ENCODE data around the gene IRF2BP2. TPM values are rescaled to one million over a fixed set of nuclear protein-coding genes. Genes with fewer than 3 reads are reported as not detected.

The IRF2BP2 gene
- total RNA-seq, 1 donor from 2014 or later = 116 TPM

DNA sequence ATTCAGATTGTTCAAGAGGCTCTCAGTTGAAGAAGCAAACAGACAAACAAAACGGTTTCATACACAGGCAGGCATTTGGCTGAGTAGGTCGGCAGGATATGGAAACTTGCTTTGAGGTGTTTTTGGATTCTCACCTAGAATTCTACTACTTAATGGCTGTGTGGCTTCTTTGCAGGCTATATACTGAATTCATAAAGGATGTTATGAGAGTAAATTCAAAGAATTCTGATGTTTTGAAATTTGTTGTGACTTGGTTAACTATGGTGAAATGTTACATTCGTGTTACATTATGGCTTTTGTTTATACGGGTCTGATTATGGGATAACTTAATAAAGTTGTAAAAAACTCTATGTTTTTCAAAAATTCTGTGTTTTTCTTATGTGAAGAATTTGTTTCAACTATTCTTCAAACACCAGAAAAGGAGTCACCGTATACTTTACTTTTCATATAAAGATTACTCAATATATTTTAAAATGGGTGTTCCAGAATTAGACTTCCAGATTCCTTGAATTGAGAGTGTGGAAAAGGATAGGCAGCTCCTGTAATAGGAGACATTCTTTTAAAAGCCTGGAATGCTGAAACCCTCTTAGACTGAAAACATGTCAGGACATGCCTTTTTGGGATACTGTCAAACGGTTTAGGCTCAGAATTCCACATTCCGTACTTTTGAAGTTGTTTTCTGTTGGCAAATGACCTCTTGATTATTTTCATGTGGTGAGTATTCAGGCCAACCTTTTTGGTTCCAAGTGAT, 8.2 kb upstream of the IRF2BP2 start:
- DNase-seq (ENCODE audit: missing footprints) = no peak
- ATAC-seq = no peak
- intact Hi-C loops (cut with DNase I) = no loop called here

DNA sequence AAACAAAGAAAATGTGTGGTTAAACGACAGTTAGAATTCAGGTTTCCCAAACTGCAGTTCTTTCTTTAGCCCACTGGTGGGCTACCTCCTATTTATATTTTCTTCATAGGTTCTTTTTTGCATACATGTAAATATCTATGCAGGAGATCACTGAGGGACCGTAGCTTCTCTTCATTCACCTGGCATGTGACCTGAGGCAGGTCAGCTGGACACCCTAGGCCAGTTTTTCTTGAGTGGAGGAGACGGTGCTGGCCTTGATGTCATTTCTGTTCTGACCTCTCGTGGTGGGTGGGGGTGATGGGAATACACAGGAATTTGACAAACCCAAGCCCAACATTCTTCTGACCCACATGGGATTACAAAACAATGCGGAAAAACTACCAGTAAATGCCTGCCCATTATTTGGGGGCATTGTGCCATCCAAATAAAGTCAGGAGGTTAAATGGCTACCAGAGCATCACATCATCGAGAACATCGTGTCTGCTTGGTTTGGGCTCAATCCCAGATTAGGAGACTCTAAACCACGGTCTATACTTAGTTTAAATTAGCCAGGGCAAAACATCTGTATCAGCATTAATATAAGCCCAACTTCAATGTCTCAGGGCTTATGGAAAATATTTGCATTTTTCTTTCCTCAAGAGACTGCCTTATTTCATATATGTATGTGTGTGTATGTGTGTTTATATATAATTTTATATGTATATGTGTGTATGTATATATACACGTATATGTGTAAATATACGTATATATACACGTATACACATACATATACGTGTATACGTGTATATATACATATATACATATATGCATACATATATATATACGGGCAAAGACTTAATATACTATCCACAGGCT, 7.4 kb upstream of the IRF2BP2 start:
- intact Hi-C loops (cut with DNase I) = no loop called here
- ATAC-seq = no peak
- DNase-seq (ENCODE audit: missing footprints) = no peak

DNA sequence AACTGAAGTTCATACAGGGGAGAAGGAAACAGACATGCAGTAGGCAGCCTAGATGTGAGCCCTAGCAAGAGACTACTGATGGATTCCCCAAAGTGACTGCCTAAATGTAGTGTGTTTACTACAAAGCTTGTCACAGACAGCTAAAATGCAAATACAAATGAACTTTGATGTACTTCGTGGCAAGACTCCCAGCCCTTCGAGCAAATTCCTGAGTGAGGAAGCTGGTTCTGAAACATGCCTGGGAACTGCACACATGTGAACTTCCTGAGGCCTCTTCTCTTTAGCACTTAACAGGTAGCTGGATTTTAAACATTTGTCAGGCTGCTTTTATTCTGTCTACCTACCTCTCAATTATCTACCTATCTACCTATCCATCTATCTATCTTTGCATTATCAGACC, 6.7 kb upstream of the IRF2BP2 start:
- ATAC-seq = no peak
- DNase-seq (ENCODE audit: missing footprints) = no peak
- intact Hi-C loops (cut with DNase I) = no loop called here

DNA sequence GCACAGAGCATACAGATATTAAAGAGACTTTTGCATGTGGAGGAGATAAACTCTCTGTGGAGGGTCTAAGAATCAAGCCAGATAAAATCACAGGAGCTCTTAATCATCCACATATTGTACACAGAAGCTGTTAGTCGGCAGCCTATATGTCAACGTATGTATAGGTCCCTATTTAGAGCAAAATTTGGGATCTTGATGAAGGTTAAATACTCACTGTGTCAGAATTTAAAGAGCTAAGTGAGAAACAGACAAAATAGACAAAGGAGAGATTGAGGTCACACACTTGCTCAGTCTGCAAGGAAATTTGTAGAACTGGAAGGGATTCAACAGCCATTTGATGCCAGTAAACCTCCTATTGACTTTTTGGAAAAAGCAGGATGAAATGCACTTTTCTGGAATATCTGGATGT, 4.1 kb upstream of the IRF2BP2 start:
- intact Hi-C loops (cut with DNase I) = loop anchor here (5.0 kb wide), 3 partner anchors 68 to 383 kb away; no protein-coding TSS in a partner anchor
- ATAC-seq (no peak), DNase-seq (ENCODE audit: missing footprints) (no peak)

DNA sequence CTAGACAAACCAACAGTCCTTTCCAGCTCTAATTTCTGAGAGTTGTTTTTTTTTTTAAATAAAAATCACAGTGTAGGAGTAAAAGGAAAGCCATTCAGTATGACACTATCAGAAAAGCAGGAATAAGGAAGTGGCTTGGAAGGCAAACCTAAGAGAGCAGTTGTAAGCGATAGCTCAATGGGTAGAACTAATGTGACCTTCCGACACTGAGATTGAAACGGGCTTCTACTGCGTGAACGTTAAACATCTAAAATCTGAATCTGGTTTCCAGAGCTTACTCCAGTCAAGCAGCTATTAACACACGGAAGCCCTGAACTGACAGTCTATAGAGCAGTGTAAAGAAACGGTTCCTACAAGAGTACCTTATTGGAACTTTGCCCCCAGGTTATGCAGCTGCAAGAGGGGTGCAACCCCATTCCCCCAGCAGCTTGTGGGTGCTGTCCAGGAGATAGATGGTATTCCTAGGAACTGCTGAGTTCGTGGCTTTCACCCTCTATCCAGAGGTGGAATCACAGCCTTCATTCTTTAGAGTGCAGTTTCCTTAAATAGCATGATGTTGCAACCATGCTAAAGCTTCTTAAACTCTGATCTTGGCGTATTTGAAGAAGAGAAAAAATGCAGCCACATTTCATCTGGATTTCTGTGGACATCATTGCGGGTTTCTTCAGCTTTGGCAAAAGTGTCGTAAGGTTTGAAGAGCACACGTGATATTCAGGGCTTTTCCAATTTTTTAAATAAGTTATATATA, 3.3 kb upstream of the IRF2BP2 start:
- intact Hi-C loops (cut with DNase I) = loop anchor here (5.0 kb wide), 3 partner anchors 69 to 384 kb away; no protein-coding TSS in a partner anchor
- DNase-seq (ENCODE audit: missing footprints) (no peak), ATAC-seq (no peak)

DNA sequence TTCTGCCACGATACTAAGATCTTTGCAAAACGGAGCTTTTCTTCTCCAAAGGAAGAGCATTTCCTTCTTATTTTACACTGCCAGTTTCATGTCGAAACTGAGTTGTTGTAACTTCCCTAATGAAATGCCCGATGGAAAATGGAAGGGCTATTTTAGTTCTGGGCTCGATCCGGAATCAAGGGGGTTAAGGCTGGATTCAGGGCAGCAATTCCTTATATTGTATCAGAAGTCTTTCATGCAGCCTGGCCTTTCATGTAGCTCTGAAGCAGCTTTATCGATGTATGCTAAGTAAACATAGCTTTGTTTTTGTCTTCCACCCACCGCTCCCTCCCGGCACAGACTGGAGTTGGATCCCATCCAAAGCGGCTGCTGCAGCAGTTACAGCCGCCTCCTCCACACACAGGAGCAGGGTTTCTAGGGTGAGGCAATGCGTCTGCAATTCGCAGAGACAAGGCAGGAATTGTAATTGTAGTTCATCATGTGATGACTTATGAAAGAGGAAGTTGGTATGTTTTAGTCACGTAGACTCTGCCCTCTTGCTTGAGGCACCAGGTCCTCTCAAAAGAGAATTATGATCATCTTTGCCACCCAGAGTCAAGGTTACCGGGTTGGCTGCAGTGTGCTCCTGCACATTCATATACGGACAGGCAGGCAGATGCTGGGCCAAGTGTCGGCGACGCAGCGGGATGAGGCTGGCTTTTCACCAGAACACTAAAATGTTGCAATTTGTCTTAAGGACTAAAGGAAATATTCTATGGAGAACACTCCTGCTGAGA, 2.6 kb upstream of the IRF2BP2 start:
- intact Hi-C loops (cut with DNase I) = loop anchor here (1.0 to 5.0 kb wide), 4 partner anchors 70 to 385 kb away; no protein-coding TSS in a partner anchor
- peak; percentile 60 for ATAC-seq
- DNase-seq (ENCODE audit: missing footprints) = peak; percentile 92

DNA sequence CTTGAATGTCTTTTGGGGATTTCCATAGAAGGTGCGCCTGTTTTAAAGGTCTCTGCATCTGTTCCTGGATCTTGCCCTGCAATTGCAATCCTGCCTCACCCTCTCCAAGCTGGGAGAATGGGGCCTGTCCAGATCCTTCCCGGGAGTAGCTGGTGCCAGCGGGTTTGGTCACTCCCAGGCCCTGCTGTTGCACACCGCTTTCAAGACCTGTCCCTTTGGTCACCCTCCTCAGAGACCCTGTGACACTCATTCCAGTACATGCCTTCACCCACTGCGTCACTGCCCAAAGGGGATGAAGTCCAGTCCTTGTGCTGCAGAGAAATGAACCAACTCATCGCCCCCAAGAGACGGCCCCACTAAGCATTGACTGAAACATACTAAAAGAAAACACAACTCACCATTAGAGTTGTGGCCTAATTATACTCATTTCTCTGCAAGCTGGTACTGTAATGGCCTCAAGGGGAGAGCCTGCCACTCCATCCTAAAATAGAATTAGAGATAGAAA, 1.9 kb upstream of the IRF2BP2 start:
- intact Hi-C loops (cut with DNase I) = loop anchor here (1.0 to 5.0 kb wide), 5 partner anchors 70 to 385 kb away; no protein-coding TSS in a partner anchor
- DNase-seq (ENCODE audit: missing footprints) (no peak), ATAC-seq (no peak)

DNA sequence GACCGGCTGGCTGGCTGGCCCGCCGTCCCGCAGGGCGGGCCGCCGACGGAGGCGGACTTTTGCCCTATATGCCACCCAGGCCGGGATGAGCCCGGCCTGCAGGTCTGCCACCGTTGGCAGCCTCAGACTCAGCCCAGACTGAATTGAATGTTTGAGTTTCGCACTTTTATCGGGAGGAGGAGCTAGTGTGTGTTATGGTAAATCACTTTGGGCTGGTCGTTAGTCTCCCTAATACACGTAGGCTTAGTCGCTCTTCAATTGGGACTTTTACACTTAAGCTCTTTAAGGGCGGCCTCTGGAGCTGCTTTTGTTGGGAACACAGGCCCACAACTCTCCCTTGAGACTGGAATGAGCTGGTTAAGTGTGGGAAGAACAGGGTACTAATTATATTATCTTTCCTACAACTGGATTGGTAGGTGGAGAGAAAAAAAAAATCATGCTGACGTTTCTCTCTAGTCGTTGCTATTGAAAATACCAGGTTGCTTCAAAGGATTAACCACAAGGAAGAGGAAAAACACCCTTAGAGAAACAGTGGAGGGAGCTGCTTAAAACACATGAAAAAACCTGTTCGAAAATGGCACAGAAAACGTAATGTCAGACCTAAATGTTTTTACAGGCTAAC, 1.4 kb upstream of the IRF2BP2 start:
- DNase-seq (ENCODE audit: missing footprints) (no peak), ATAC-seq (peak; percentile 14)
- intact Hi-C loops (cut with DNase I) = loop anchor here (2.0 to 5.0 kb wide), 4 partner anchors 71 to 386 kb away; no protein-coding TSS in a partner anchor

DNA sequence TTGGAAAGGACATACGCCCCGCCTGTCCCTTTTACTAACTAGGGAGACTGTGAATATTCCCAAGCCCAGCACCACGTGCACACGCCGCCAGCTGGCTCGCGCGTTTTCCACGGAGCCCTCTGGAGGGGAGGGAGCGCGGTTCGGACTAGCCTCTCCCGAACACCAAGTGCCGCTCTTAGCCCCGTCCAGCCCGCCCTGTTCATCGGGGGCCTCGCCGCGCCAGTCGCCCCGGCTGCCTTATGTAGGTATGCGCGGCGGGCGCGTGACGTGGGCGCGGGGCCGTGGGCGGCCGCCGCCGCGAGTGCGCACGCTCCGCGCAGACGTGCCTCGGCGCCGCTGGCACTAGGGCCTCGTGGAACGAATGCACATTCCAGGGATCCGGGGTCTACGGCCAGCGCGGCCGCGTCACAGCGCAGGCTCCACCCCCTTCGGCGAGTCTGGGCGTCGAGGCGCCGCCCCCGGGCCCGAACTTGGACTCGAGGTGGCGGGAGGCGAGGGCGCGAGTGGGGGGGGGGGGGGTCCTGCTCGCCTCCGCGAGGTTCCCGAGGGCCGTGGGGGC, 767 bp upstream of the IRF2BP2 start:
- intact Hi-C loops (cut with DNase I) = loop anchor here (1.0 to 5.0 kb wide), 5 partner anchors 72 to 473 kb away; no protein-coding TSS in a partner anchor
- ATAC-seq = peak; percentile 76
- DNase-seq (ENCODE audit: missing footprints) = peak; percentile 97

DNA sequence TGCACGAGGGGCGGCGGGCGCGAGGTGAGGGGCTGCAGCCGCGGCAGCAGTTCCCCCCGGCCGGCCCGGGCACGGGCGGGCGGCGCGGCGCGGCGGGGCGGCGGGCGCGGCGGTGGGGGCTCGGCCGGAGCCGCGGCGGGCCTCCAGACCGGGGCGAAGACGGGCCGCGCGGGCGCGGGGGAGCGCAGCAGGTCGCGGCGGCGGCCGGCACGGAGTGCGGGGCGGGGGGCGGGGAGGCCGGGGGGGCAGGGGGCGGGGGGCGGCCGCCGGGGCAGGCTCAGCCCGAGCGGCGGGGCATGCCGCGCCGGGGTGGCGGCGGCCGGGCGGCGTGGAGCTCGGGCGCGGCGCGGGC, 311 bp downstream of the IRF2BP2 start:
- intact Hi-C loops (cut with DNase I) = loop anchor here (1.0 to 5.0 kb wide), 6 partner anchors 73 to 474 kb away; no protein-coding TSS in a partner anchor
- ATAC-seq (no peak), DNase-seq (ENCODE audit: missing footprints) (no peak)

DNA sequence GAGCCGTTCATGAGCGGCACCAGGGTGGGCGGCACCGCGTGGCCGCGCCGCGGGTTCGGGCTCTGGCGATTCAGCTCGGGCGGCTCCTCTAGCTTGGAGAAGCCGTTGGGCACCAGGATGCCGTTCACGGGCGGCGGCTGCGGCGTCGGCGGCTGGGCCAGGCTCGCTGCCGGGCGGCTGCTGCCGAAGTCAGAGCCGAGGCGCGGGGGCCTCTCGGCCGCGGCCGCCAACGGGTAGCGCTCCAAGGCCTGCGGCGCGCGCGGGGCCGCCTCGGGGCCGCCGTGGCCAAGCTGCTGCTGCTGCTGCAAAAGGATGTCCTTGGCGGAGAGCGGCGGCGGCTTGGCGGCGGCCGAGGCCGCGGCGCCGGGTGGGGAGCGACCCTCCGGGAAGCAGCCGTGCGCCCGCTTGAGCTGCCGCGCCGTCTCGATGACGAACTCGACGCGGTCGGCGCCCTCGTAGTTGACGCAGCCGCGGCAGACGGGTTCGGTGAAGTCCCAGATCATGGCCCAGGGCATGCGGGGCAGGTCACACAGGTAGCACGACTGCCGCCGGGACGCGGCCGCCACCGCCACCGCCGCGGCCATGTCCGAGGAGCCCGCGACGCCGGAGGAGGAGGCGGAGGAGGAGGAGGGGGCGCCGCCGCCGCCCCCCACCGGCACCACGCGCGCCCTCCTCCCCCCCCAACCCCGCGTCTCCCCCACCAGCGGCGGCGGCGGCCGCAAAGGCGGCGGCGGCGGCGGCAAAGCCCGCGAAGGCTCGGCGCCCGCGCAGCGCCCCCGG, 877 bp downstream of the IRF2BP2 start:
- DNase-seq (ENCODE audit: missing footprints) (peak; percentile 78), ATAC-seq (no peak)
- intact Hi-C loops (cut with DNase I) = loop anchor here (1.0 kb wide), 1 partner anchor 77 kb away; no protein-coding TSS in a partner anchor

DNA sequence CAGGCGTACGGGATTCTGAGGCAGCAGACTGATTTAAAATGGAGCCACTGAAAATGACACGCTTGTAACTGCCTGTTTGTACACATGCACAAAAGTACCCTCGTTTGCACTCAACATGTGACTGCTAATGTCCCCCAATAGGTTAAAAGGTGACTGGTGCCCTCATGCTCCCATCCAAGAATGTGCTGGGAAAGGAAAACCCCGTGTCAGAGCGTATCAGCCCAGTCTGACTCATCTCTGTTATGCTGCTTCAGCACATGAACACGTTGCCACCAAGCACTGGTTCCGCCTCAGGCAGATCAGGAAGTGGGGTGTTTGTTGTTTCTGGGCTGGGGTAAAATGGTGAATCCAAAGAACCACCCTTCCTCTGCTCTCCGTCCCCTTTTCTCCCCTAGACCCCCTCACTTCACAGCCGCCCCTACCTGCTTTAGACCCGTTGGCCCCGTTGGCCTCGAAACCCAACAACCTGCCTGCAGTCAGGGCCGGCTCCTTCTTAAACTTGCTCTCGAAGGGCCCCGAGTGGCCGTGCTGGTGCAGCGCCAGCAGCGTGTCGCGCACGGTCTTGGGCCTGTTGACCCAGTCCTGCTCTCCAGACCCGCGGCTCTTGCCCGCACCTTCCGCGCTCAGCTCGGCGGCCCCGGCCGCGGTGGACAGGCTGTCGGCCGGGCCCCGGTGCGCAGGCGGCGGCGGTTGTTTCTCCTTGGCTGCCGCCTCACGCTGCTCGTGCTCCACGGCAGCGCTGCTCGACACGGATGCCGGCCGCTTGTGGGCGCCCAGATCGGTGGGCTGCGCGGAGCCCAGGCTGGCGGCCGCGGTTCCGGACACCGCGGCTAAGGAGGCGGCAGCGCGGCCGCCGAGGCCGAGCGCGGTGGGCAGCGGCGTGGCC, 1.7 kb downstream of the IRF2BP2 start:
- DNase-seq (ENCODE audit: missing footprints) = peak; percentile 90
- intact Hi-C loops (cut with DNase I) = no loop called here

DNA sequence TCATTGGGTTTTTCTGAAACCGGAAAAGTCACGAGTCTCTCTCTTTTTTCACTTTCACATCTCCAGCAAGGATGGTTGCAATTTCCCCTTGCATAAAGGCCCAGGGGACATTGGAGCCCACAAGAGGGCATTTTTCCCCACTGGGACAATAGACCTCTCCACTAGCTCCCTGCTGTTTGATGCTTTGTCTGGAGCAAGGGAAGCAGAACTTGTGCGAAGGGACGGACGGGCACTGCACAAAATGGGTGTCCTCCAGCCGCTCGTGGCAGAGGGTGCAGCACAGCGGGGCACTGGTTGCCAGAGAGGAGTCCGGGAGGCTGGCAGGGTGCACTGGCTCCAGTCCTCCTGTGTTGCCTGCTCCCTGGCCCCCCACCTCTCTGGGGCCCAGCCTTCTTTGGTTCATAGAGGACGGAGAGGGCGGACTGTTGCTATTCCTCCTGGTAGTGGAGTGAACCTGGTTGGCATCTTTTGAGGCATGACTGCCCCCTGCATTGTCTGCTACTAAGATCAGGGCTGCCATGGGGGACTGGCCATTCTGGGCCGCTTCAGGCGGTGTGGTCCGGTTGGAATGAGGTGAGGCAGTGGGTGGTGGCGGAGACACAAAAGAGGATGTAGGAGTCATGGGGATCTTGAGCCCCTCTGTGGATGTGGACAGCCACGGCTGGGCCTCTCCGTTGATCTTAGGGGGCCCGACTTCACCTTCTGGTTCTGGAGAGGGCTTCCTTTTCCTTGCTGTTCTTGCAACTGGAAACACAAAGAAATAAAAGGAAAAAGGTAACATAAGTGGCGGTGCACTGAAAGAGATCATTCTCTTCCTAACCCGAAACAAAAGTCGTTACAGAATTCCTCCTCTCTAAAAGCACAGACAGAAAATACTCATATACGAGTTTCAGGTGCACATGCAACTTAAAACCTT, 2.6 kb downstream of the IRF2BP2 start:
- intact Hi-C loops (cut with DNase I) = loop anchor here (1.0 kb wide), 1 partner anchor 108 kb away; no protein-coding TSS in a partner anchor
- DNase-seq (ENCODE audit: missing footprints) = no peak
- ATAC-seq = no peak

More for the DNA sequence above, 1.7 kb downstream of the IRF2BP2 start:
- ATAC-seq = peak; percentile 32

DNA sequence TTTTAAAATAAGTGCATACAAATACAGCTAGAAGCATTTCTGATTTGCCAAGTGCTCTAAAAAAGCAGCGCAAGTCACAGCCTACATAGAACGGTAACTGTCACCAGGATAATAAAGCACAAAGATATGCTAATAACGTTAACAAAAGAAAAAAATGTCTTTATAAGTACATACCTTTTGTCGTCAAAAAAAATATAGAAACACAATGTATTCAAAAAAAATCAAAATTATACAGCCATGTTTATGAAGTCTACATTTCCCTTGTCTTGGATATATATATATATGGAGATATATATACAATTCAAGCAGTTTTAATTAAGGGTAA, 3.2 kb downstream of the IRF2BP2 start:
- ATAC-seq (no peak), DNase-seq (ENCODE audit: missing footprints) (no peak)
- intact Hi-C loops (cut with DNase I) = loop anchor here (1.0 kb wide), 1 partner anchor 107 kb away; no protein-coding TSS in a partner anchor

Measured in Right ventricle myocardium inferior (tissue), 1 donor.